SH-SY5Y (cell line): Measurements from ENCODE around the gene DBN1.

Experiments
- GATA2 ChIP-seq: IDR thresholded peaks from 2 replicates; pipeline ENCODE4 v1.6.1; 2011; ENCODE audit warnings: mild to moderate bottlenecking, low read depth, low read length
- GATA3 ChIP-seq: IDR thresholded peaks from 2 replicates; pipeline ENCODE4 v1.6.1; 2011; ENCODE audit warnings: low read depth, mild to moderate bottlenecking, low read length, moderate library complexity

Gene DBN1

DNA sequence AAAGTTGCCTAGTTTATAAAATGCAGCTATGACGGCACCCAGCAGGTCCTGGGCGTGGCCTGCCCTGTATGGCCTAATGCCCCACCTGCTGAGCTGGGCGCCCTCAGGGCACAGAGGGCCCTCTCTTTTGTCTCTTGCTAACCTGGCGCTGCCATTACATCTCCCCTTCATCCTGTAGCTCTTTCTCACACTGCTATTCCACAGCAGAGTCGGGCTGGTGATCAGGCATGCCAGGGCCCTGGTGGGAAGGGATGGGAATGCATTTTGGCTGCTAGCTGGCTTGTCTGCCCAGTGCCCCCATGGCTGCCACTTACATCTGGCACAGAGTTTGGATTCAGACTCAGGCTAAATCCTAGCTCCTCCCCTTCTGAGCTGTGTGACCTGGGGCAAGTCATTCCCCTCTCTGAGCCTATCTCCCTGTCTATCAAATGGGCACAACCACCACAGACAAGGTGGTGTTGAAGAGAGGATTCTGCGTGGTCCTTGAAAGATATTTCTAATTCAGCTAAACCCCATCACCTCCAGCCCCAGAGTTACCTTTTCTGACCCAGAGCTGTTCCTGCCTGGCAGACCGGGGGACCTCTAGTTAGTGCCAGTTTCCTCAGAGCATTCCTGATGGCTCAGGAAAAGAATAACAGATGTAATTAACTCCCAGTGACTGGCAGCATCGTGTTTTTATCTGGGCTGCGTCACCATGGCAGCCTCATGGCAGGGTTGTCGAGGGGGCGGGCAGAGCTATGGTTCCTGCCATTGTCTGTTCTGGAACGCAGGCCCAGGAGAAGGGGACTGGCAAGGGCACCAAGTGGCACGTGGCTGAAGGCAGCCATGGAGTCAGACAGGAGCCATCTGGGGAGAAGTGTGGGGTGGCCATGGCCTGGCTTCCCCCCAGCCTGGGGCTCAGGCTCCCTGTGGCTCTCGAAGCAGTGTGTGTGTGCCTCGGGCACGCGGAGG is 20.5 kb downstream of the DBN1 start:
- TF ChIP-seq GATA3 (no peak), GATA2 (peak; percentile 30; the same call in 1 of the 2 replicates)

- no peak for TF ChIP-seq GATA3
- TF ChIP-seq GATA2: no peak
Measured at GRCh38 chr5:177450667-177451424, 22.6 kb downstream of the DBN1 start.

DNA sequence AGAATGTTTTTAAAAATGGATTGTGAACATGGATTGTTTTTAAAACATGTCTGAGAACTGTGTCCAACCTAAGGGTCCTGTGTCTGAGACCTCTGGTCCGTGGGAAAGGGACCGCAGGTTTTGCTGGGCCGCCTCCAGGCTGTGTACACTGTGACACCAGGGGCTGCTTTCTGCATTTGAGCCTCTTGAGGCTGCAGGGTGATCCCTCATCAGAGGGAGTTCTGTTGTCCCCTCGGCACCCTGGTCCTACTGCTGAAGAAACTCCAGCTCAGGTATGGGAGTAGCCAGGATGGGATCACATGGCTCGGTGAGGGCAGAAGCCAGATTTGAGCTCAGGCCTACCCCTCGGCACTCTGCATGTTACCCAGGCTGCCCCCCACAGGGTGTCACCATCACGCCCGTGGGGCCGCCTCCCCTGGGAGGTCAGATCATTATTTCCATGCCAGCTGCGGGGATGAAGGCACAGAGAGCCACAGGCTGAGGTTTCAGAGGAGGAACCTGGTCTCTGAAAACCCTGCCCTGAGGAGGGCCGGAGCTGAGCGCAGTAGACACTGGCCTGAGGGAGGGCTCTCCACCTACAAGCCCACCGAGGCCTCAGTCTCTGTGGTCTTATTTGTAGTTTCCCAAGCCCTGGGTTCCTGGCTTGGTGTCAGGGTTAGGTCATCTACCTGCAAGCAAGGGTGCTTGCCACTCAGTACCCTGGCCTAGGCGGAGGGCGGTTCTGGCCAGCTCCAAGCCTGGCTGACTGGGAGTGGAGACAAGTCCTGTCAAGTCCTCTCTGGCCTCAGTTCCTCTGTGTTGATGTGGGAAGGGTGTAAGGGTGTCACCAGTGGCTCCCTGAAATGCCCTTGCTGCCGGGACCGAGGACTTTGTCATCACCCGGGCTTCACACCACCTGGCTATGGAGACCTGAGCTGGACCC is 24.0 kb downstream of the DBN1 start:
- no peak for TF ChIP-seq GATA2
- no peak for TF ChIP-seq GATA3

GRCh38 chr5:177448244-177448950 is 25.0 kb downstream of the DBN1 start:
- TF ChIP-seq GATA3: no peak
- TF ChIP-seq GATA2: no peak

DNA sequence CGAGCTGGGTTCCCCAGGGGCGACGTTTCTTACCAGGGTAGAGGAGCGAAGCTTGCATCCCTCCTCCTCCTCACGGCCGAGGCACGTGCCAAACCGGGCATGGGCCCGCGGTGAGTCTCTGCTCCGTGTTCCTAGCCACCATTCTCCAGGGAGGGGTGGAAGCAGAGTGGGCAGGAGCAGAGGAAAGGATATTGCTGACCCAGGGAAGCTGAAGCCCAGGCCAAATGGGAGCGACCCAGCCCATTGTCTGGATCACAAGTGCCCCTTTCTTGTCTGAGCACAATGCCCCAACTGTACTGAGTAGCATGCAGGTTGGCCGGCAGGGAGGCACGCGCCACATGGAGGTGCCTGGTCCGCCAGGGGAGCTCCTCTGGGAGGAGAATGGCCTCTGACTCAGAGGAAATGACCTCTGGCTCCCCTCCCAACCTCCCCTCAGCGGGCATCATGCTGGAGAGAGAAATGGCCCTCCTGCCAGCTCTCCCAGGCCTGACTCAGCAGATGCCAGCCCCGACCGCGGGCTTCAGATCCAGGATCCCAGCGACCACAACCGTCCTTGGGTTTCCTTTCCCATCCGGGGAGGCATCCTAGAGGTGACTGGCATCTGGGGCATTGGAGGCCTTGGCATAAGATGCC is 25.7 kb downstream of the DBN1 start:
- no peak for TF ChIP-seq GATA2
- TF ChIP-seq GATA3: no peak

DNA sequence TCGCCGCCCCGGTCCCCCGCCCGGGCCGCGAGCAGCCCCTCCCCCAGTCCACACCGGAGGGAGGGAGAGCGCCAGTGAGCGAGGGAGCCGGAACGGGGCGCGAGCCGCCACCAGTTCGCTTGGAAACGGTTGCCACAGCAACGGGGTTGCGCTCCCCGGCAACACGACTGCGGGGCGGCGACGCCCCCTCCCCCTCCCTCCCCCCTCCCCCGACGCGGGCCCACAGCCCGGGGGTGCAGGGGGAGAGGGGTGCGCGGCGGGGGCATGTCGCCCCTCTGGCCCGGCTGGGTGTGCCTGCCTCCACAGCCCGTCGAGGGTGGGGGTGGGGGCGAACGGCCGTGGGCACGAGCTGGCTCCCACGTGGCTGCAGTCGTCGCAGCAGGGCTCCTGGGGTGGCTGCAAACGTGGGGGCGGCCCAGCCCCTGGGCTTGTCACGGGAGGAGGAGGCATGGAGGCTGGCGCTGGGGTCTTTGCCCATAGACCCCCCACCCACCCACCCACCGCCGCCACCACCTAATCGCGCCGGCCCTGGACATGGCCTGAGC is 26.3 kb downstream of the DBN1 start:
- TF ChIP-seq GATA3 (no peak), GATA2 (no peak)

GRCh38 chr5:177446200-177447065 is 27.0 kb downstream of the DBN1 start, which contains the start of gene PRR7:
PRR7 (plus strand) TSS chr5:177446814; CDS start chr5:177455068, 8,254 bp downstream.
- TF ChIP-seq GATA2 (no peak), GATA3 (no peak)

DNA sequence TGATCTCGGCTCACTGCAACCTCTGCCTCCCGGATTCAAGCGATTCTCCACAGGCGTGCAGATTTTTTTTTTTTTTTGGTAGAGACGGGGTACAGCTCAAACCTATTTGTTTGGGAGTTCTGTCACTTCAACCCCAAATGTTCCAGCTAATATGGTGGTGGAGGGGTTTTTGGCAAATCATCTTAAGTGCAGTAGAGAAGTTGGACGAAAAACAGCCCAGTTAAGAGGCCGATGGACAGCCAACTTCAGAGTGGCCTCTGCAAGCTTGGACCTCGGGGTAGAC is 27.6 kb downstream of the DBN1 start:
- no peak for TF ChIP-seq GATA2
- TF ChIP-seq GATA3: no peak

GRCh38 chr5:177445052-177445916 is 28.1 kb downstream of the DBN1 start:
- no peak for TF ChIP-seq GATA3
- no peak for TF ChIP-seq GATA2

GRCh38 chr5:177444106-177445051 is 29.1 kb downstream of the DBN1 start:
- TF ChIP-seq GATA2 (no peak), GATA3 (no peak)
